DND-41 (cell line): Measurements from ENCODE around the gene SRRM2.

Source experiments
- ATAC-seq: fragments of 200-7000 bp; cut with Tn5 transposase; 3 replicates; pipeline ENCODE4 v1.9.1; 2021; ENCODE audit warnings: low read depth; ENCODE audit not compliant: insufficient read depth
- DNase-seq: peaks from one replicate; pipeline ENCODE4 v3.0.0-alpha.2; 2020
- H2AFZ ChIP-seq: 2 replicates; pipeline ENCODE4 v1.6.0; 2012; ENCODE audit warnings: low read depth, low read length
- H3K27ac ChIP-seq: 2 replicates; pipeline ENCODE4 v1.5.1; 2012; ENCODE audit warnings: low read length, inconsistent platforms
- H3K27me3 ChIP-seq: fragments of 200-600 bp; sonication (generic); 2 replicates; pipeline ENCODE4 v1.6.0; 2012; ENCODE audit warnings: low read length, mild to moderate bottlenecking, inconsistent platforms; ENCODE audit not compliant: insufficient read depth, poor library complexity
- H3K36me3 ChIP-seq: 2 replicates; pipeline ENCODE4 v1.5.1; 2012; ENCODE audit warnings: low read length, inconsistent platforms; ENCODE audit not compliant: insufficient read depth
- H3K4me1 ChIP-seq: 2 replicates; pipeline ENCODE4 v1.5.1; 2012; ENCODE audit warnings: mild to moderate bottlenecking, low read length; ENCODE audit not compliant: insufficient read depth
- H3K4me2 ChIP-seq: 2 replicates; pipeline ENCODE4 v1.6.0; 2012; ENCODE audit warnings: mild to moderate bottlenecking, moderate library complexity, low read length, inconsistent platforms; ENCODE audit not compliant: insufficient read depth
- H3K4me3 ChIP-seq, 2 experiments: fragments of 200-600 bp in 1 of 2; shearing (Covaris generic) in 1 of 2; 2 replicates each; pipeline ENCODE4 v1.5.1; 2012 to 2016; ENCODE audit warnings: inconsistent platforms in 2 of 2, low read length in 2 of 2, mild to moderate bottlenecking in 2 of 2, low read depth in 1 of 2, moderate library complexity in 1 of 2
- H3K79me2 ChIP-seq: 2 replicates; pipeline ENCODE4 v1.6.0; 2012; ENCODE audit warnings: low read length, inconsistent platforms; ENCODE audit not compliant: insufficient read depth
- H3K9ac ChIP-seq: 2 replicates; pipeline ENCODE4 v1.6.0; 2012; ENCODE audit warnings: low read depth, mild to moderate bottlenecking, inconsistent platforms, low read length, moderate library complexity
- H3K9me3 ChIP-seq: 2 replicates; pipeline ENCODE4 v1.5.1; 2012; ENCODE audit warnings: low read length, moderate library complexity, mild to moderate bottlenecking, inconsistent platforms; ENCODE audit not compliant: insufficient read depth, severe bottlenecking
- H4K20me1 ChIP-seq: 2 replicates; pipeline ENCODE4 v1.6.0; 2012; ENCODE audit warnings: low read length; ENCODE audit not compliant: insufficient read depth
- CTCF ChIP-seq: IDR thresholded peaks from 2 replicates; pipeline ENCODE4 v1.5.1; 2012; ENCODE audit warnings: borderline replicate concordance, low read length, moderate library complexity, mild to moderate bottlenecking; ENCODE audit not compliant: poor library complexity, severe bottlenecking; ENCODE audit errors: extremely low read depth
- EZH2 ChIP-seq: IDR thresholded peaks from 3 replicates; pipeline ENCODE4 v1.6.1; 2012; ENCODE audit warnings: borderline replicate concordance, low read depth, mild to moderate bottlenecking, moderate library complexity, low read length, inconsistent platforms; ENCODE audit not compliant: severe bottlenecking

SRRM2 gene

GRCh38 chr16:2744711-2745110 lies 7.7 kb upstream of the SRRM2 start:
- Histone ChIP-seq H4K20me1 (no peaks in the 10 kb centered on the region), H3K4me2 (no peak overlapping the region), H3K36me3 (peaks cover 10% of the 10 kb centered on the region), H3K27ac (no peak overlapping the region), H3K79me2 (peaks cover 5% of the 10 kb centered on the region; the same call in 1 of the 2 replicates), H3K4me1 (no peaks in the 10 kb centered on the region), H2AFZ (no peak overlapping the region), H3K9ac (no peak overlapping the region), H3K27me3 (no peaks in the 10 kb centered on the region), H3K4me3 (no peak overlapping the region), H3K9me3 (no peaks in the 10 kb centered on the region)
- DNase-seq = no peak
- no peak for ATAC-seq
- no peak for TF ChIP-seq EZH2
- TF ChIP-seq CTCF = no peak

GRCh38 chr16:2745116-2745890 lies 7.1 kb upstream of the SRRM2 start:
- no peak overlapping the region for H3K9ac ChIP-seq
- no peak overlapping the region for H3K4me3 ChIP-seq
- H4K20me1 ChIP-seq = no peaks in the 10 kb centered on the region
- DNase-seq = no peak
- TF ChIP-seq CTCF (no peak), EZH2 (no peak)
- no peaks in the 10 kb centered on the region for H3K9me3 ChIP-seq
- peaks cover 11% of the 10 kb centered on the region; the same call in 1 of the 2 replicates for H3K79me2 ChIP-seq
- ATAC-seq = peak; percentile 23; the same call in 1 of the 3 replicates
- no peak overlapping the region for H2AFZ ChIP-seq
- peaks cover 12% of the 10 kb centered on the region for H3K36me3 ChIP-seq
- peaks cover under 1% of the 10 kb centered on the region; the same call in 1 of the 2 replicates for H3K4me1 ChIP-seq
- H3K27me3 ChIP-seq = no peaks in the 10 kb centered on the region
- no peak overlapping the region for H3K27ac ChIP-seq
- no peak overlapping the region for H3K4me2 ChIP-seq

GRCh38 chr16:2745961-2746360 lies 6.5 kb upstream of the SRRM2 start:
- DNase-seq = no peak
- TF ChIP-seq EZH2 = no peak
- TF ChIP-seq CTCF = no peak
- H3K27ac ChIP-seq = no peak overlapping the region
- ATAC-seq = 0 out of 3 replicates have a peak, but pooled peaks have one; percentile 12
- H3K4me3 ChIP-seq = no peak overlapping the region
- H3K4me2 ChIP-seq = no peak overlapping the region
- peaks cover 18% of the 10 kb centered on the region for H3K79me2 ChIP-seq
- H3K9me3 ChIP-seq = no peaks in the 10 kb centered on the region
- H3K9ac ChIP-seq = no peak overlapping the region
- no peak overlapping the region for H2AFZ ChIP-seq
- H3K4me1 ChIP-seq = peaks cover 7% of the 10 kb centered on the region
- H3K27me3 ChIP-seq = no peaks in the 10 kb centered on the region
- H4K20me1 ChIP-seq = no peaks in the 10 kb centered on the region
- H3K36me3 ChIP-seq = peaks cover 12% of the 10 kb centered on the region
